NCI-H2029 (cell line): ENCODE results near the gene COL9A3.
A peak's percentile ranks its signal among the peaks of the same experiment; 100 is the strongest.
"Not testable (repeated sequence)": the region's sequence is repeated elsewhere in the genome, so short reads cannot be mapped to it uniquely, and the experiment has no call there.

Experiments
- DNase-seq: peaks from one replicate; lab custom pipeline; 2025; lab: John Stamatoyannopoulos, UW

The COL9A3 gene

GRCh38 chr20:62835931-62836861 is 19.3 kb downstream of the COL9A3 start:
- no peak for DNase-seq

- DNase-seq, result no peak
These were observed 20.2 kb downstream of the COL9A3 start for GRCh38 chr20:62836967-62837490.

- no peak for DNase-seq
These were observed 20.9 kb downstream of the COL9A3 start for GRCh38 chr20:62837790-62838127.

DNA sequence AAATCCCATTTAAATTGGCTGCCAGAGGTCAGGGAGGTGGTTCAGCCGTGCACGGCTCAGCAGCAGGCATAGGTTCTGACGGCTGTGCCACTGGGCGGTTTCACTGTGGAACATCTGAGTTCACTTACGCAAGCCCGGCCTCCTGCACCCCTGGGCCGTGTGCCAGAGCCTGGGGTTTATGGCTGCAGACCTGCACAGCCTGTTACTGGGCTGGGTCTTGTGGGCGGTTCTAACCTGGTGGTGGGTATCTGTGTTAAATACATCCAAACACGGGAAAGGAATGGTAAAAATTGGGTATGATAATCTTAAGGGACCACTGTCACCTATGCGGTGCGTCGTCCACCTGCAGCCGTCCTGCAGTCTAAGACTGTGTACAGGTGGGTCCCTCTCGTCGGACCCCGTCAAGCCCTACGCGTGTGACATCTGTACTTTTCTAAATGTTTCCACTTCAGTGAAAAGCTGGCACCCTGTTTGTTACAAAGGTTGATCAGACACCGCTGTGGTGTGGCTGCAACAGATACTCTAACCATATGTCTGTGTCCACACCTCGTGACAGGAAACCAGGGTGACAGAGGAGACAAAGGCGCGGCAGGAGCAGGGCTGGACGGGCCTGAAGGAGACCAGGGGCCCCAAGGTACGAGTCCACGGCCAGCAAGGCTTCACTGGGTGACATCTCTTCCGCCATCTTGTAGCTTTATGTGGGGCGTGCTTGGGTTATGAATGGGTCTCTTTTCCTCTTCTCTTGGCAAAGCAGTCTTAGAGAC is 21.5 kb downstream of the COL9A3 start:
- DNase-seq, result peak; percentile 65

DNA sequence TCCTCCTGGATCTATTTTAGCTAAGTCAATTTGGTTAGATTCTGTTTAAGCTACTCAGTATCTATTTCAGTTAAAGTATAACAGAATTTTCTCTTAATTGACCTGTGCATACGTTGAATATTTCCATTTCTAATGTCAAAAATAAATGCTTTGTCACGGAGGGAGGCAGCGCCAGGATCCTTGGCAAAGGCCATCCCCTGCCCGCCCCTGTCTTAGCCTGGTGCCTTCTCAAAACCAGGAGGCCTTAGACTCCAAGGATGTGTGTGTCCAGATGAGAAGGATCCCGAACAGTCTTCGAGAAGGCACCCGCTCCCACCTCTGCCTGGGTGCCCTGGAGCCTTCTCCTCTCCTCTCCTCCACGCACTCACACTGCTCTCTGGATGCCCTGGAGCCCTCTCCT is 22.4 kb downstream of the COL9A3 start:
- DNase-seq, result no peak

DNA sequence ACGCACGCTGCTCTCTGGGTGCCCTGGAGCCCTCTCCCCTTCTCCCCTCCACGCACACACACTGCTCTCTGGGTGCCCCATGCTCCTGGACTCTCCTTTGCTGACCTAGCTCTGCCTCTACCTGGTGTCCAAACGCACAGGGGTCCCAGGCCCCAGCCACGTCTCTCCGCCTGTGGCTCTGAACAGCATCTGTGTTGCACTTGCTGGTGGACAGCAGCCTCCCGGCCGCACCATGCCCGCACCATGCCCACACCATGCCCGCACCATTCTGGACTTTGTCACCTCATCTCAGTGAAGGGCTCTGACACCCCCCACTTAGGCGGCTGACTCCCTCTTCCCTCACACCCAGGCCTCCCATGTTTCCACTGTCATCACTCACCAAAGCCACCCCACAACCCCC is 23.0 kb downstream of the COL9A3 start:
- DNase-seq, result no peak

GRCh38 chr20:62840244-62841197 is 23.7 kb downstream of the COL9A3 start:
- DNase-seq, result no peak

- no peak for DNase-seq
These were observed 24.9 kb downstream of the COL9A3 start for GRCh38 chr20:62841705-62842212.

DNA sequence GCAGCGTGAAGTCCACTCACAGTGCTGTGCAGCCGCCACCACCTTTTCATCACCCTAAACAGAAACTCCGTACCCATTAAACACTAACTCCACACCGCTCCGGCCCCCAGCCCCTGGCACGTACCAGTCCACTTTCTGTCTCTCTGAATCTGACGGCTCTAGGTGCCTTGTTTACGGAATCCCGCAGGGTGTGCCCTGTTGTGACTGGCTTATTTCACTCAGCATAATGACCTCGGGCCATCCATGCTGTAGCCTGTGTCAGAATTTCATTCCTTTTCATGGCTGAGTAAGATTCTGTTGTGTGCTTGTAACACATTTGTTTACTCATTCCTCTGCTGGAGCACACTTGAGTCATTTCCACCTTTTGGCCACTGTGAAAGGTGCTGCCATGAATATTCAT is 26.8 kb downstream of the COL9A3 start:
- no peak for DNase-seq

DNA sequence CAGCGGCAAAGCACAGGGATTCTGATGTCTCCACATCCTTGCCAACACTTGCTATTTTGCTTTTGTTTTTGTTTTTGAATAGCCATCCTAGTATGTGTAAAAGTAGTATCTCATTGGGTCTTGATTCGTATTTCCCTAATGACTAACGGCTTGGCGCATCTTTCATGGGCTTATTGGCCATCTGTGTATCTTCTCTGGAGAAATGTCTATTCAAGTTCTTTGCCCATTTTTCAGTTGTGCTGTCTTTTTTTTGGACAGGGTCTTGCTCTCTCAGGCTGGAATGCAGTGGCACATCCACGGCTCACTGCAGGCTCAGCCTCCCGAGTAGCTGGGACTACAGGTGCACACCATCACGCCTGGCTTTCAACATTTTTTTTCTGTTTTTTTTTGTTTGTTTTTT is 27.3 kb downstream of the COL9A3 start:
- no peak for DNase-seq

DNA sequence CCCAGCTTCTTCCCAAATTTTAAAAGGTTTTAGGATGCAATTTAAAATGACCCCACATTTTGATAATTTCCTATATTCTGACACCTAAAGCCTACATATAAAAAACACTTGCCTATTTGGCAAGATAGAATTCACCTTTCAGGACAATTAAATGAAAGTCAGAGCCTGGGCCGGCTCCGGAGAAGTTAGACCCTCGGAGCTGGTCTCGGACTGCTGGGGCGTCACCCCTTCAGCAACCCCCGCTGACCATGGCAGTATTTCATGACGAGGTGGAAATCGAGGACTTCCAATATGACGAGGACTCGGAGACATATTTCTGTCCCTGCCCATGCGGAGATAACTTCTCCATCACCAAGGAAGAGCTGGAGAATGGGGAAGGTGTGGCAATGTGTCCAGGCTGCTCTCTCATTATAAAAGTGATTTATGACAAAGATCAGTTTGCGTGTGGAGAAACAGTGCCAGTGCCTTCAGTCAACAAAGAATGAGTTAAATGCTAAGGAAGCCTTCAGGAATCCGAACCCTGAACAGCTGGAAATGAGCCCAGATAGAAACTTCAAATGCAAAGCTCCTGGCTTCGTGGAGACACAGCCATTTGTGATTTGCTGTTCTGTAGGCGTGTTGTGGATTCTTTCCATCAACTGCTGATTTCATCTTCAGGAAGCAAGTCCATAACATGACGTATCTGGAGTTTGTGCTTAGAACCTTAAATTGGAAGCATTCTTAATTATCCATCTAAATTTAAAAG is 28.7 kb downstream of the COL9A3 start:
- no peak for DNase-seq

- no peak for DNase-seq
These were observed 29.5 kb downstream of the COL9A3 start for GRCh38 chr20:62846166-62846890.

DNA sequence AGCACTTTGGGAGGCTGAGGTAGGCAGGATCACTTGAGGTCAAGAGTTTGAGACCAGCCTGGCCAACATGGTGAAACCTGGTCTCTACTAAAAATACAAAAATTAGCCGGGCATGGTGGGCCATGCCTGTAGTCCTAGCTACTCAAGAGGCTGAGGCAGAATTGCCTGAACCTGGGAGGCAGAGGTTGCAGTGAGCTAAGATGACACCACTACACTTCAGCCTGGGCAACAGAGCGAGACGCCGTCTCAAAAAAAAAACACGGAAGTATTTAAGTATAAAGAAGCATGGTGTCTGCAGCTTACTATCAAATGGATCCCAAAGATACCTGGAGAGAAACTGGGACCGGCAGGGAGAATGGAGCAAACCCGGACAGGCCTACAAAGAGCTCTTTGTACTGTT is 32.1 kb downstream of the COL9A3 start:
- not testable (repeated sequence) for DNase-seq

GRCh38 chr20:62849431-62849830 is 32.6 kb downstream of the COL9A3 start:
- DNase-seq, result no peak

GRCh38 chr20:62850333-62850974 is 33.6 kb downstream of the COL9A3 start:
- no peak for DNase-seq

DNA sequence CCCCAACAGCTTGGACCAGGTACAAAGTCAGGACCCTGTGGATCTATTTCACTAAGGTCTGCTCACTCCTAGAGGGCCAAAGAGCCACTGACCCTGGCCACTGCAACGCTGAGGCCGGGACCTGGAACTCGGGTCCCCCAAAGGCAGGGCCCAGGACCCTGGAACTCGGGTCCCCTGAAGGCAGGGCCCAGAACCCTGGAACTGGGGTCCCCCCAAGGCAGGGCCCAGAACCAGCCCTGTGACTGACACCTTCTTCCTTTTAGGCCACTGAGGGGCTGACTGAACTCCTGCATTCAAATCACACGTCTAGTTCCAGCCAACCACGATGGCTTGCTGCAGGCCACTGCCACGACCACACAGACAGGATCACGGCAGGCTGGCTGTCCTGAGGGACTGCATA is 35.3 kb downstream of the COL9A3 start:
- DNase-seq, result no peak

DNA sequence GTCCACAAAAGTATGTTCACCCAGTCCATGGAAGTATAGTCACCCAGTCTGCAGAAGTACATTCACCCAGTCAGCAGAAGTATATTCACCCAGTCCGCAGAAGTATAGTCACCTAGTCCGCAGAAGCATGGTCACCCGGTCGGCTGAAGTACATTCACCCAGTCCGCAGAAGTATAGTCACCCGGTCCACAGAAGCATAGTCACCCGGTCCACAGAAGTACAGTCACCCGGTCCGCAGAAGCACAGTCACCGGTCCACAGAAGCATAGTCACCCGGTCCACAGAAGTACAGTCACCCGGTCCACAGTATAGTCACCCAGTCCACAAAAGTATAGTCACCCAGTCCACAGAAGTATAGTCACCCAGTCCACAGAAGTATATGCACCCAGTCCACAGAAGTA is 36.0 kb downstream of the COL9A3 start:
- DNase-seq, result no peak

- not testable (repeated sequence) for DNase-seq
These were observed 36.5 kb downstream of the COL9A3 start for GRCh38 chr20:62853304-62853703.

DNA sequence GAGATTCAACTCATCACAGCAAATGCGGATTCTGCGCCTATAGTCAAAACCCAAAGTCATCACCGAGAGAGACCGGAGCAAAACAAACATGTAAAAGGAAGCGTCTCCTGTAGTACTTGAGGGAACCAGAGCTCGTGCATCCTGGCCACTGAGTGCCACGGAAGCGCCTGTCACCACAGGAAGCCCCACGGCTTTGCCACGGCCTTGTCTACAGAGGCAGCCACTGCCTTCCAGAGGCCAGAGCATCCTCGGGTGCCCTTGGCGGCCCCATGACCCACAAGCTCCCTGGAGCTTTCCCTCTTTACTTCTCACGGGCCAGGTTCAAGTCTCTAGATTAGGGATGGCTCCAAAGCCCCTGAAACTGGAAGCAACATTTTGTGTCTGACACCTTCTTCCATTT is 37.3 kb downstream of the COL9A3 start:
- no peak for DNase-seq

DNA sequence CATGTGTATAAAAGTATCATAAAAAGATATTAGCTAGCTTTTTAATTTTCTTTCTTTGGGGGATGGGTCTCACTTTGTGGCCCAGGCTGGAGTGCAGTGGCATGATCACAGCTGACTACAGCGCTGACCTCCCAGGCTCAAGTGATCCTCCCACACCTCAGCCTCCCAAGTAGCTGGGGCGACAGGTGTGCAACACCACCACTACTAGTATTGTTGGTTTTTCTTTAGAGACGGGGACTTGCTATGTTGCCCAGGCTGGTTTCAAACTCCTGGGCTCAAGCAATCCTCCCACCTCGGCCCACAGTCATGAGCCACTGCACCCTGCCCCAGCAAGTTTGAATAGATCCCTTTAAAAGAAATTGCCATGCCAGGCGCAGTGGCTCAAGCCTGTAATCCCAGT is 38.3 kb downstream of the COL9A3 start:
- DNase-seq, result no peak
